ENCODE data around the gene MAT2B.

Gene MAT2B

GRCh38 chr5:163542771-163543170 is 37.4 kb downstream of the MAT2B start:
- no peaks in the 10 kb centered on the region for H3K4me1 ChIP-seq (ENCODE audit: control insufficient read depth in 1 of 2, insufficient read depth in 1 of 2, low read depth in 1 of 2, low read length in 1 of 2)
- no peaks in the 10 kb centered on the region for H3K27me3 ChIP-seq
- no peaks in the 10 kb centered on the region for H3K9me3 ChIP-seq
- no peaks in the 10 kb centered on the region for H3K36me3 ChIP-seq
- no peak for TF ChIP-seq CTCF (IDR thresholded peaks at IDR 0.05)
- H3K4me3 ChIP-seq (ENCODE audit: low read depth in 1 of 2, low read length in 1 of 2) = no peak overlapping the region
- no peak overlapping the region for H3K27ac ChIP-seq

- no peak overlapping the region for H3K4me3 ChIP-seq (ENCODE audit: low read depth in 1 of 2, low read length in 1 of 2)
- H3K27me3 ChIP-seq = no peaks in the 10 kb centered on the region
- no peaks in the 10 kb centered on the region for H3K36me3 ChIP-seq
- no peaks in the 10 kb centered on the region for H3K9me3 ChIP-seq
- TF ChIP-seq CTCF (IDR thresholded peaks at IDR 0.05) = no peak
- H3K27ac ChIP-seq = no peak overlapping the region
- H3K4me1 ChIP-seq (ENCODE audit: control insufficient read depth in 1 of 2, insufficient read depth in 1 of 2, low read depth in 1 of 2, low read length in 1 of 2) = no peaks in the 10 kb centered on the region
Measured at GRCh38 chr5:163544041-163544440, 38.6 kb downstream of the MAT2B start.

GRCh38 chr5:163544836-163545235 is 39.4 kb downstream of the MAT2B start:
- Histone ChIP-seq H3K36me3 (no peaks in the 10 kb centered on the region), H3K27ac (no peak overlapping the region), H3K27me3 (no peaks in the 10 kb centered on the region), H3K4me1 (ENCODE audit: control insufficient read depth in 1 of 2, insufficient read depth in 1 of 2, low read depth in 1 of 2, low read length in 1 of 2) (no peaks in the 10 kb centered on the region), H3K4me3 (ENCODE audit: low read depth in 1 of 2, low read length in 1 of 2) (no peak overlapping the region), H3K9me3 (no peaks in the 10 kb centered on the region)
- no peak for TF ChIP-seq CTCF (IDR thresholded peaks at IDR 0.05)

GRCh38 chr5:163548649-163549048 is 43.2 kb downstream of the MAT2B start:
- no peak for TF ChIP-seq CTCF (IDR thresholded peaks at IDR 0.05)
- Histone ChIP-seq H3K36me3 (no peaks in the 10 kb centered on the region), H3K4me1 (ENCODE audit: control insufficient read depth in 1 of 2, insufficient read depth in 1 of 2, low read depth in 1 of 2, low read length in 1 of 2) (no peaks in the 10 kb centered on the region), H3K27ac (no peak overlapping the region), H3K4me3 (ENCODE audit: low read depth in 1 of 2, low read length in 1 of 2) (no peak overlapping the region), H3K9me3 (no peaks in the 10 kb centered on the region), H3K27me3 (peaks cover 8% of the 10 kb centered on the region)

GRCh38 chr5:163551156-163551555 is 45.7 kb downstream of the MAT2B start:
- Histone ChIP-seq H3K4me3 (ENCODE audit: low read depth in 1 of 2, low read length in 1 of 2) (no peak overlapping the region), H3K27ac (no peak overlapping the region), H3K36me3 (no peaks in the 10 kb centered on the region), H3K27me3 (peaks cover 8% of the 10 kb centered on the region), H3K4me1 (ENCODE audit: control insufficient read depth in 1 of 2, insufficient read depth in 1 of 2, low read depth in 1 of 2, low read length in 1 of 2) (no peaks in the 10 kb centered on the region), H3K9me3 (no peaks in the 10 kb centered on the region)
- TF ChIP-seq CTCF (IDR thresholded peaks at IDR 0.05) = no peak

GRCh38 chr5:163552536-163552935 is 47.1 kb downstream of the MAT2B start:
- H3K9me3 ChIP-seq = no peaks in the 10 kb centered on the region
- TF ChIP-seq CTCF (IDR thresholded peaks at IDR 0.05) = no peak
- H3K27me3 ChIP-seq = peaks cover 12% of the 10 kb centered on the region
- no peaks in the 10 kb centered on the region for H3K36me3 ChIP-seq
- no peaks in the 10 kb centered on the region for H3K4me1 ChIP-seq (ENCODE audit: control insufficient read depth in 1 of 2, insufficient read depth in 1 of 2, low read depth in 1 of 2, low read length in 1 of 2)
- no peak overlapping the region for H3K27ac ChIP-seq
- H3K4me3 ChIP-seq (ENCODE audit: low read depth in 1 of 2, low read length in 1 of 2) = no peak overlapping the region
